ENCODE data around the gene PRC1. TPM values are rescaled to one million over a fixed set of nuclear protein-coding genes. Genes with fewer than 3 reads are reported as not detected.

PRC1 gene
- total and polyA plus RNA-seq, 2 of the 13 experiments (the other 11 are each of a cell fraction or from before 2014, with no cell fraction given) = 137 to 162 TPM

DNA sequence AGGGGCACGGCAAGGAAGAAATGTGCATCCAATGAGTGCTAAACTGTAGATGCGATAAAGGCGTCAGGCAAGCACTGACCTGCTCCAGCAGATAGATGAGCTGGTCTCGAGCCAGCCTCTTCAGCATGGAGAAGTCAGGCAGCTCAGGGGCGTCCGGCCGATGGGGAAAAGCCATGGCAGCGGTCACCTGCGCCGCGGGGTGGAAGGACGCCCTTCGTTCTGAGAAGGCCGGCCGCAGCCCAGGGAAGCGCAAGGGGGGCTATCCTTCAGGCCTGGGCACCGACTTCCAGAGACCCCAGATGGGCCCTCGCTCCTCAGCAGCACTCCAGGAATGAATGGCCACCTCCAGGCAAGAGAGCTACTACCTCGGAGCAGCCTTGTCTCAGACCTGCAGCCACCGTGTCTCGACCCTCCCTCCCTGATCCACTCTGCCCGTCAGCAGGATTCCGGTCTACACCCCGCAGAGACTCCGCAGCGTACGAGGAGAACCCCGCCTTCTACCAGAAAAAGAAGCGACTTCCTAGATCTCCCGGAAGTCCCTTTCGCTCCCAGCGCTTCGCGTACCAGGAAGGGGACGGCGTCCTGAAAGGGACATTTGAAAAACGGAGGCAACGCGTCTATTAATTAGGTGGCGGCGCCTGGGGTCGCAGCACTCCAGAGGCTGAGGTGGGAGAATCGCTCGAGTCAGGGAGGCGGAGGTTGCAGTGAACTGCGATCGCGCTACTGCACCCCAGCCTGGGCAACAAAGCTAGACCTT lies 27.9 kb upstream of the PRC1 start, which contains the start of gene VPS33B (continued):
- TF ChIP-seq, protein P1, sequence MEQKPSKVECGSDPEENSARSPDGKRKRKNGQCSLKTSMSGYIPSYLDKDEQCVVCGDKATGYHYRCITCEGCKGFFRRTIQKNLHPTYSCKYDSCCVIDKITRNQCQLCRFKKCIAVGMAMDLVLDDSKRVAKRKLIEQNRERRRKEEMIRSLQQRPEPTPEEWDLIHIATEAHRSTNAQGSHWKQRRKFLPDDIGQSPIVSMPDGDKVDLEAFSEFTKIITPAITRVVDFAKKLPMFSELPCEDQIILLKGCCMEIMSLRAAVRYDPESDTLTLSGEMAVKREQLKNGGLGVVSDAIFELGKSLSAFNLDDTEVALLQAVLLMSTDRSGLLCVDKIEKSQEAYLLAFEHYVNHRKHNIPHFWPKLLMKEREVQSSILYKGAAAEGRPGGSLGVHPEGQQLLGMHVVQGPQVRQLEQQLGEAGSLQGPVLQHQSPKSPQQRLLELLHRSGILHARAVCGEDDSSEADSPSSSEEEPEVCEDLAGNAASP (CRISPR knock-in tag; IDR thresholded peaks at IDR 0.05; ENCODE audit: borderline replicate concordance) = 0 out of 2 replicates have a peak, but pooled peaks have one; percentile 33
- TF ChIP-seq KAT8 (CRISPR knock-in tag; IDR thresholded peaks at IDR 0.05) (peak; percentile 99), ZNF572 (CRISPR knock-in tag; IDR thresholded peaks at IDR 0.05) (0 out of 2 replicates have a peak, but pooled peaks have one; percentile 37), KLF16 (CRISPR knock-in tag; IDR thresholded peaks at IDR 0.05) (peak in 1 of 2 experiments; percentile 76; a peak in 1 of 4 replicates), ARID2 (CRISPR knock-in tag; IDR thresholded peaks at IDR 0.05; ENCODE audit: borderline replicate concordance) (no peak), SIN3A (IDR thresholded peaks at IDR 0.05; ENCODE audit: borderline replicate concordance, low read depth, low read length) (peak; percentile 92), KMT2A (CRISPR knock-in tag; IDR thresholded peaks at IDR 0.05) (peak; percentile 91), ATAD3A (CRISPR knock-in tag; IDR thresholded peaks at IDR 0.05) (no peak), GABPB1 (CRISPR knock-in tag; IDR thresholded peaks at IDR 0.05) (peak; percentile 95), KDM6A (CRISPR knock-in tag; IDR thresholded peaks at IDR 0.05; ENCODE audit: low read depth) (no peak)
- TF ChIP-seq, protein P2, sequence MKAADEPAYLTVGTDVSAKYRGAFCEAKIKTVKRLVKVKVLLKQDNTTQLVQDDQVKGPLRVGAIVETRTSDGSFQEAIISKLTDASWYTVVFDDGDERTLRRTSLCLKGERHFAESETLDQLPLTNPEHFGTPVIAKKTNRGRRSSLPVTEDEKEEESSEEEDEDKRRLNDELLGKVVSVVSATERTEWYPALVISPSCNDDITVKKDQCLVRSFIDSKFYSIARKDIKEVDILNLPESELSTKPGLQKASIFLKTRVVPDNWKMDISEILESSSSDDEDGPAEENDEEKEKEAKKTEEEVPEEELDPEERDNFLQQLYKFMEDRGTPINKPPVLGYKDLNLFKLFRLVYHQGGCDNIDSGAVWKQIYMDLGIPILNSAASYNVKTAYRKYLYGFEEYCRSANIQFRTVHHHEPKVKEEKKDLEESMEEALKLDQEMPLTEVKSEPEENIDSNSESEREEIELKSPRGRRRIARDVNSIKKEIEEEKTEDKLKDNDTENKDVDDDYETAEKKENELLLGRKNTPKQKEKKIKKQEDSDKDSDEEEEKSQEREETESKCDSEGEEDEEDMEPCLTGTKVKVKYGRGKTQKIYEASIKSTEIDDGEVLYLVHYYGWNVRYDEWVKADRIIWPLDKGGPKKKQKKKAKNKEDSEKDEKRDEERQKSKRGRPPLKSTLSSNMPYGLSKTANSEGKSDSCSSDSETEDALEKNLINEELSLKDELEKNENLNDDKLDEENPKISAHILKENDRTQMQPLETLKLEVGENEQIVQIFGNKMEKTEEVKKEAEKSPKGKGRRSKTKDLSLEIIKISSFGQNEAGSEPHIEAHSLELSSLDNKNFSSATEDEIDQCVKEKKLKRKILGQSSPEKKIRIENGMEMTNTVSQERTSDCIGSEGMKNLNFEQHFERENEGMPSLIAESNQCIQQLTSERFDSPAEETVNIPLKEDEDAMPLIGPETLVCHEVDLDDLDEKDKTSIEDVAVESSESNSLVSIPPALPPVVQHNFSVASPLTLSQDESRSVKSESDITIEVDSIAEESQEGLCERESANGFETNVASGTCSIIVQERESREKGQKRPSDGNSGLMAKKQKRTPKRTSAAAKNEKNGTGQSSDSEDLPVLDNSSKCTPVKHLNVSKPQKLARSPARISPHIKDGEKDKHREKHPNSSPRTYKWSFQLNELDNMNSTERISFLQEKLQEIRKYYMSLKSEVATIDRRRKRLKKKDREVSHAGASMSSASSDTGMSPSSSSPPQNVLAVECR (CRISPR knock-in tag; IDR thresholded peaks at IDR 0.05; ENCODE audit: borderline replicate concordance) = peak; percentile 95
- TF ChIP-seq, protein P3, sequence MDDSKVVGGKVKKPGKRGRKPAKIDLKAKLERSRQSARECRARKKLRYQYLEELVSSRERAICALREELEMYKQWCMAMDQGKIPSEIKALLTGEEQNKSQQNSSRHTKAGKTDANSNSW (CRISPR knock-in tag; IDR thresholded peaks at IDR 0.05; ENCODE audit: borderline replicate concordance) = no peak
- TF ChIP-seq, protein P4, sequence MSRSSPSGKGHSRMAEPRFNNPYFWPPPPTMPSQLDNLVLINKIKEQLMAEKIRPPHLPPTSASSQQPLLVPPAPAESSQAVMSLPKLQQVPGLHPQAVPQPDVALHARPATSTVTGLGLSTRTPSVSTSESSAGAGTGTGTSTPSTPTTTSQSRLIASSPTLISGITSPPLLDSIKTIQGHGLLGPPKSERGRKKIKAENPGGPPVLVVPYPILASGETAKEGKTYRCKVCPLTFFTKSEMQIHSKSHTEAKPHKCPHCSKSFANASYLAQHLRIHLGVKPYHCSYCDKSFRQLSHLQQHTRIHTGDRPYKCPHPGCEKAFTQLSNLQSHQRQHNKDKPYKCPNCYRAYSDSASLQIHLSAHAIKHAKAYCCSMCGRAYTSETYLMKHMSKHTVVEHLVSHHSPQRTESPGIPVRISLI (CRISPR knock-in tag; IDR thresholded peaks at IDR 0.05; ENCODE audit: borderline replicate concordance) = peak; percentile 82; the same call in 1 of the 2 replicates
- TF ChIP-seq, protein P5, sequence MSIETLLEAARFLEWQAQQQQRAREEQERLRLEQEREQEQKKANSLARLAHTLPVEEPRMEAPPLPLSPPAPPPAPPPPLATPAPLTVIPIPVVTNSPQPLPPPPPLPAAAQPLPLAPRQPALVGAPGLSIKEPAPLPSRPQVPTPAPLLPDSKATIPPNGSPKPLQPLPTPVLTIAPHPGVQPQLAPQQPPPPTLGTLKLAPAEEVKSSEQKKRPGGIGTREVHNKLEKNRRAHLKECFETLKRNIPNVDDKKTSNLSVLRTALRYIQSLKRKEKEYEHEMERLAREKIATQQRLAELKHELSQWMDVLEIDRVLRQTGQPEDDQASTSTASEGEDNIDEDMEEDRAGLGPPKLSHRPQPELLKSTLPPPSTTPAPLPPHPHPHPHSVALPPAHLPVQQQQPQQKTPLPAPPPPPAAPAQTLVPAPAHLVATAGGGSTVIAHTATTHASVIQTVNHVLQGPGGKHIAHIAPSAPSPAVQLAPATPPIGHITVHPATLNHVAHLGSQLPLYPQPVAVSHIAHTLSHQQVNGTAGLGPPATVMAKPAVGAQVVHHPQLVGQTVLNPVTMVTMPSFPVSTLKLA (IDR thresholded peaks at IDR 0.05) = no peak
- TF ChIP-seq, protein P6, sequence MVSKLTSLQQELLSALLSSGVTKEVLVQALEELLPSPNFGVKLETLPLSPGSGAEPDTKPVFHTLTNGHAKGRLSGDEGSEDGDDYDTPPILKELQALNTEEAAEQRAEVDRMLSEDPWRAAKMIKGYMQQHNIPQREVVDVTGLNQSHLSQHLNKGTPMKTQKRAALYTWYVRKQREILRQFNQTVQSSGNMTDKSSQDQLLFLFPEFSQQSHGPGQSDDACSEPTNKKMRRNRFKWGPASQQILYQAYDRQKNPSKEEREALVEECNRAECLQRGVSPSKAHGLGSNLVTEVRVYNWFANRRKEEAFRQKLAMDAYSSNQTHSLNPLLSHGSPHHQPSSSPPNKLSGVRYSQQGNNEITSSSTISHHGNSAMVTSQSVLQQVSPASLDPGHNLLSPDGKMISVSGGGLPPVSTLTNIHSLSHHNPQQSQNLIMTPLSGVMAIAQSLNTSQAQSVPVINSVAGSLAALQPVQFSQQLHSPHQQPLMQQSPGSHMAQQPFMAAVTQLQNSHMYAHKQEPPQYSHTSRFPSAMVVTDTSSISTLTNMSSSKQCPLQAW (CRISPR knock-in tag; IDR thresholded peaks at IDR 0.05) = peak; percentile 75
- TF ChIP-seq, protein P7, sequence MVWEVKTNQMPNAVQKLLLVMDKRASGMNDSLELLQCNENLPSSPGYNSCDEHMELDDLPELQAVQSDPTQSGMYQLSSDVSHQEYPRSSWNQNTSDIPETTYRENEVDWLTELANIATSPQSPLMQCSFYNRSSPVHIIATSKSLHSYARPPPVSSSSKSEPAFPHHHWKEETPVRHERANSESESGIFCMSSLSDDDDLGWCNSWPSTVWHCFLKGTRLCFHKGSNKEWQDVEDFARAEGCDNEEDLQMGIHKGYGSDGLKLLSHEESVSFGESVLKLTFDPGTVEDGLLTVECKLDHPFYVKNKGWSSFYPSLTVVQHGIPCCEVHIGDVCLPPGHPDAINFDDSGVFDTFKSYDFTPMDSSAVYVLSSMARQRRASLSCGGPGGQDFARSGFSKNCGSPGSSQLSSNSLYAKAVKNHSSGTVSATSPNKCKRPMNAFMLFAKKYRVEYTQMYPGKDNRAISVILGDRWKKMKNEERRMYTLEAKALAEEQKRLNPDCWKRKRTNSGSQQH (CRISPR knock-in tag; IDR thresholded peaks at IDR 0.05; ENCODE audit: low read depth) = 0 out of 2 replicates have a peak, but pooled peaks have one; percentile 20

Measured in HepG2 (cell line).